ENCODE results near the gene TDRD5. TPM values are rescaled to one million over a fixed set of nuclear protein-coding genes. Genes with fewer than 3 reads are reported as not detected.

Gene TDRD5
- total RNA-seq, 1 experiment from 2014 or later, result 0.25 TPM

DNA sequence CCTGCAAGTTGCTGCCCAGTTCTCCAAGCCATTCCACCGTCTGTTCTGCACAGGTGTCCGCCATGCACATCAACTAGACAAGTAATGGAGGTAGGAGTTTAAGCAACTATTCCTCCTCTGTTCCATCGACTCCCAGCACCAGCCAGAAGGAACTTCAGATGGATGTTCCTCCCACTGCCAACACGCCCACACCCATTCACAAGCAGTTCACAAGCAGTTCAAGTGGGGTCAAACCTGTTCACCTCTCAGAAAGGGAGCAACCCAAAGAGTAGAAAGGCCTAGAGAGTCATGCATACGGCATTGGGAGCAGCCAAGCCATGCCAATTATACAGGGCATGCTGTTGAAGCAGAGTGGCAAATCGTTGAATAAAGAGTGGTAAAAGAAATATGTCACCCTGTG is 4.3 kb upstream of the TDRD5 start:
- ChIA-PET RAD21 (ENCODE audit: low non-redundant PET in 1 of 2, low total read pairs in 2 of 2, uncharacterized antibody in 2 of 2, unreplicated experiment in 2 of 2) (no interaction called here), POLR2A (no interaction called here), CTCF (no interaction called here)
- no peaks in the 10 kb centered on the region for H4K20me1 ChIP-seq (ENCODE audit: insufficient read depth)
- H3K27ac ChIP-seq (ENCODE audit: low read depth, low read length), result no peak overlapping the region
- no peak for DNase-seq (ENCODE audit: low read depth, low spot score)
- no peaks in the 10 kb centered on the region for H3K27me3 ChIP-seq (ENCODE audit: insufficient read depth, low read length)
- TF ChIP-seq POLR2A (IDR thresholded peaks at IDR 0.05; ENCODE audit: borderline replicate concordance, extremely low read depth, insufficient read depth, insufficient read length), result no peak
- no peak overlapping the region for H2AFZ ChIP-seq (ENCODE audit: low read depth, low read length, poor library complexity, severe bottlenecking)
- no peaks in the 10 kb centered on the region for H3K36me3 ChIP-seq (ENCODE audit: control insufficient read depth in 1 of 2, insufficient read depth in 2 of 2, low read length in 2 of 2)
- H3K79me2 ChIP-seq (ENCODE audit: insufficient read depth, low read length), result no peaks in the 10 kb centered on the region
- intact Hi-C loops (cut with micrococcal nuclease), result no loop called here
- no peak overlapping the region for H3K4me2 ChIP-seq (ENCODE audit: low read length)
- no peaks in the 10 kb centered on the region for H3K4me1 ChIP-seq (ENCODE audit: control insufficient read depth in 1 of 2, insufficient read depth in 2 of 2, low read length in 2 of 2)
- no TSS peak for BruUV-seq (replicated peaks)
- H3K9me3 ChIP-seq (ENCODE audit: control insufficient read depth in 1 of 2, insufficient read depth in 1 of 2, low read depth in 1 of 2, low read length in 2 of 2), result no peaks in the 10 kb centered on the region
- H3K4me3 ChIP-seq (replicated peaks in 1 of 2; ENCODE audit: low read depth in 1 of 2, low read length in 2 of 2), result no peak overlapping the region
- no peak overlapping the region for H3K9ac ChIP-seq (ENCODE audit: low read length)
- no peaks in the 10 kb centered on the region for H3K9me2 ChIP-seq (ENCODE audit: insufficient read depth)
- no peak for ATAC-seq

DNA sequence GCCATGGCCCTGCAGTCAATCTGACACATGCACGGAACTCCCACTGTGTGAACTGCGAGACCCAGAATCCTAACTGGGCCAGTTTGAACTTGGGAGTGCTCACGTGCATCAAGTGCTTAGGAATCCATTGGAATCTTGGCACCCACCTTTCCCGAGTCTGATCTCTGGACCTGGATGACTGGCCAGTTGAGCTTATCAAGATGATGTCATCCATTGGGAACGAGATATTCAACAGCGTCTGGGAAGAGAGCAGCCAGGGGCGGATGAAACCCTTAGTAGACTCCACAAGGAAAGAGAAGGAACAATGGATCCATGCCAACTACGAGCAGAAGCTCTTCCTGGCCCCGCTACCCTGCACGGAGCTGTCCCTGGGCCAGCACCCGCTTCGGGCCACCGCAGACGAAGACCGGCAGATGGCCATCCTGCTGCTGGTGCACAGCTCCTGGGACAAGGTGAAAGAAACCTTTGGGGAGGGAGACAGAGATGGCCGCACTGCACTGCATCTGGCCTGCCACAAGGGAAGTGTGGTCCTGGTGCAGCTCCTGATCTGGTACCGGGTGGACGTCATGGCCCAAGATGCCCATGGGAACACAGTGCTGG is 3.1 kb upstream of the TDRD5 start:
- no TSS peak for BruUV-seq (replicated peaks)
- Histone ChIP-seq H3K4me1 (ENCODE audit: control insufficient read depth in 1 of 2, insufficient read depth in 2 of 2, low read length in 2 of 2) (no peaks in the 10 kb centered on the region), H3K27ac (ENCODE audit: low read depth, low read length) (no peak overlapping the region), H3K79me2 (ENCODE audit: insufficient read depth, low read length) (no peaks in the 10 kb centered on the region), H3K4me2 (ENCODE audit: low read length) (no peak overlapping the region), H3K27me3 (ENCODE audit: insufficient read depth, low read length) (no peaks in the 10 kb centered on the region), H4K20me1 (ENCODE audit: insufficient read depth) (no peaks in the 10 kb centered on the region), H3K9me3 (ENCODE audit: control insufficient read depth in 1 of 2, insufficient read depth in 1 of 2, low read depth in 1 of 2, low read length in 2 of 2) (no peaks in the 10 kb centered on the region), H2AFZ (ENCODE audit: low read depth, low read length, poor library complexity, severe bottlenecking) (no peak overlapping the region), H3K9ac (ENCODE audit: low read length) (no peak overlapping the region), H3K36me3 (ENCODE audit: control insufficient read depth in 1 of 2, insufficient read depth in 2 of 2, low read length in 2 of 2) (no peaks in the 10 kb centered on the region), H3K9me2 (ENCODE audit: insufficient read depth) (no peaks in the 10 kb centered on the region), H3K4me3 (replicated peaks in 1 of 2; ENCODE audit: low read depth in 1 of 2, low read length in 2 of 2) (no peak overlapping the region)
- POLR2A ChIA-PET, result no interaction called here
- intact Hi-C loops (cut with micrococcal nuclease), result no loop called here
- RAD21 ChIA-PET (ENCODE audit: low non-redundant PET in 1 of 2, low total read pairs in 2 of 2, uncharacterized antibody in 2 of 2, unreplicated experiment in 2 of 2), result no interaction called here
- no peak for ATAC-seq
- TF ChIP-seq SP1 (IDR thresholded peaks at IDR 0.05; ENCODE audit: low read depth) (no peak), JUND (IDR thresholded peaks at IDR 0.05) (no peak), EGR1 (IDR thresholded peaks at IDR 0.05; ENCODE audit: low read depth) (no peak), CEBPB (IDR thresholded peaks at IDR 0.05; ENCODE audit: low read depth) (no peak), POLR2AphosphoS5 (IDR thresholded peaks at IDR 0.05; ENCODE audit: low read depth, low read length) (no peak), SIN3A (IDR thresholded peaks at IDR 0.05; ENCODE audit: low read depth) (no peak), ZNF274 (IDR thresholded peaks at IDR 0.05; ENCODE audit: low read depth, low read length) (no peak), TCF7L2 (IDR thresholded peaks at IDR 0.05; ENCODE audit: borderline replicate concordance, extremely low read depth, insufficient read depth, insufficient read length) (no peak), CBX3 (IDR thresholded peaks at IDR 0.05; ENCODE audit: low read depth) (no peak), YY1 (IDR thresholded peaks at IDR 0.05; ENCODE audit: extremely low read depth, insufficient replicate concordance, low read depth, low read length) (no peak), SRF (IDR thresholded peaks at IDR 0.05; ENCODE audit: low read depth) (no peak), RAD21 (IDR thresholded peaks at IDR 0.05; ENCODE audit: low read depth) (no peak), ELF1 (IDR thresholded peaks at IDR 0.05; ENCODE audit: borderline replicate concordance, low read depth) (no peak), EZH2phosphoT487 (IDR thresholded peaks at IDR 0.05; ENCODE audit: borderline replicate concordance) (no peak), EZH2 (IDR thresholded peaks at IDR 0.05) (no peak), POLR2A (IDR thresholded peaks at IDR 0.05; ENCODE audit: borderline replicate concordance, extremely low read depth, insufficient read depth, insufficient read length) (no peak)
- TF ChIP-seq, protein P1, sequence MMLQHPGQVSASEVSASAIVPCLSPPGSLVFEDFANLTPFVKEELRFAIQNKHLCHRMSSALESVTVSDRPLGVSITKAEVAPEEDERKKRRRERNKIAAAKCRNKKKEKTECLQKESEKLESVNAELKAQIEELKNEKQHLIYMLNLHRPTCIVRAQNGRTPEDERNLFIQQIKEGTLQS (IDR thresholded peaks at IDR 0.05), result no peak
- TF ChIP-seq, protein P2, sequence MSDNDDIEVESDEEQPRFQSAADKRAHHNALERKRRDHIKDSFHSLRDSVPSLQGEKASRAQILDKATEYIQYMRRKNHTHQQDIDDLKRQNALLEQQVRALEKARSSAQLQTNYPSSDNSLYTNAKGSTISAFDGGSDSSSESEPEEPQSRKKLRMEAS (IDR thresholded peaks at IDR 0.05), result no peak
- TF ChIP-seq, protein P3, sequence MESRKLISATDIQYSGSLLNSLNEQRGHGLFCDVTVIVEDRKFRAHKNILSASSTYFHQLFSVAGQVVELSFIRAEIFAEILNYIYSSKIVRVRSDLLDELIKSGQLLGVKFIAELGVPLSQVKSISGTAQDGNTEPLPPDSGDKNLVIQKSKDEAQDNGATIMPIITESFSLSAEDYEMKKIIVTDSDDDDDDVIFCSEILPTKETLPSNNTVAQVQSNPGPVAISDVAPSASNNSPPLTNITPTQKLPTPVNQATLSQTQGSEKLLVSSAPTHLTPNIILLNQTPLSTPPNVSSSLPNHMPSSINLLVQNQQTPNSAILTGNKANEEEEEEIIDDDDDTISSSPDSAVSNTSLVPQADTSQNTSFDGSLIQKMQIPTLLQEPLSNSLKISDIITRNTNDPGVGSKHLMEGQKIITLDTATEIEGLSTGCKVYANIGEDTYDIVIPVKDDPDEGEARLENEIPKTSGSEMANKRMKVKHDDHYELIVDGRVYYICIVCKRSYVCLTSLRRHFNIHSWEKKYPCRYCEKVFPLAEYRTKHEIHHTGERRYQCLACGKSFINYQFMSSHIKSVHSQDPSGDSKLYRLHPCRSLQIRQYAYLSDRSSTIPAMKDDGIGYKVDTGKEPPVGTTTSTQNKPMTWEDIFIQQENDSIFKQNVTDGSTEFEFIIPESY (IDR thresholded peaks at IDR 0.05; ENCODE audit: extremely low read depth, insufficient replicate concordance, low read length), result no peak
- no peak for DNase-seq (ENCODE audit: low read depth, low spot score)
- CTCF ChIA-PET, result interaction anchor here (0.8 kb wide), 1 partner anchor 11 kb away, joined by 3 read pairs; no protein-coding TSS in a partner anchor

Measured in HCT116 (cell line).